Measurements from ENCODE around the gene ZNF282. TPM values are rescaled to one million over a fixed set of nuclear protein-coding genes. Genes with fewer than 3 reads are reported as not detected.
"Not testable (repeated sequence)": the region's sequence is repeated elsewhere in the genome, so short reads cannot be mapped to it uniquely, and the experiment has no call there.

Gene ZNF282
- total RNA-seq, 2 donors from 2014 or later = 59.5 to 161 TPM

DNA sequence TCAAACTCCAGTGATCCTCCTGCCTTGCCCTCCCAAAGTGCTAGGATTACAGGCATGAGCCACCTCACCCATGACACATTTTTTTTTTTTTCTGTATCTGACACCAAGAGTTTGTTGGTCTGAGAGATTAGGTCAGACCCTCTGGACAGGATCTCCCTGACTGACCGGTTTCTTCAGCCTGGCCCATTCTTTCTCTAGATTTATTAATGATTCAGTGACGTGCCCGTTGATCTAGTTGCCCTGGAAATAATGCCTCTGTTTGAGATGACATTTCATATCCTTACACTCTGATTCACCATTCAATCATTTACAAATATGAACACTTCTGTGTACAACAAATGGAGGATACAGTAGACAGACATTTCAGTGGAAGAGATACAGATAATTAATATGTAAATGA, 42.7 kb downstream of the ZNF282 start:
- peak overlapping the region; percentile 21 to 81 for H3K4me3 Mint-ChIP-seq
- peaks cover 15% of the 10 kb centered on the region for H3K27me3 Mint-ChIP-seq (ENCODE audit: low read depth)
- peak overlapping the region; percentile 90 for H3K27ac Mint-ChIP-seq
- peaks cover 12 to 16% of the 10 kb centered on the region in 2 donors for H3K36me3 Mint-ChIP-seq (ENCODE audit: insufficient read depth in 2 of 2)
- peaks cover 0 to 5% of the 10 kb centered on the region in 2 donors for H3K9me3 Mint-ChIP-seq
- DNase-seq (no peak), ATAC-seq (replicated peaks in 1 of 2) (peak in 1 of 2 donors; percentile 6)
- peaks cover 43% of the 10 kb centered on the region for H3K4me1 Mint-ChIP-seq (ENCODE audit: low read depth)

DNA sequence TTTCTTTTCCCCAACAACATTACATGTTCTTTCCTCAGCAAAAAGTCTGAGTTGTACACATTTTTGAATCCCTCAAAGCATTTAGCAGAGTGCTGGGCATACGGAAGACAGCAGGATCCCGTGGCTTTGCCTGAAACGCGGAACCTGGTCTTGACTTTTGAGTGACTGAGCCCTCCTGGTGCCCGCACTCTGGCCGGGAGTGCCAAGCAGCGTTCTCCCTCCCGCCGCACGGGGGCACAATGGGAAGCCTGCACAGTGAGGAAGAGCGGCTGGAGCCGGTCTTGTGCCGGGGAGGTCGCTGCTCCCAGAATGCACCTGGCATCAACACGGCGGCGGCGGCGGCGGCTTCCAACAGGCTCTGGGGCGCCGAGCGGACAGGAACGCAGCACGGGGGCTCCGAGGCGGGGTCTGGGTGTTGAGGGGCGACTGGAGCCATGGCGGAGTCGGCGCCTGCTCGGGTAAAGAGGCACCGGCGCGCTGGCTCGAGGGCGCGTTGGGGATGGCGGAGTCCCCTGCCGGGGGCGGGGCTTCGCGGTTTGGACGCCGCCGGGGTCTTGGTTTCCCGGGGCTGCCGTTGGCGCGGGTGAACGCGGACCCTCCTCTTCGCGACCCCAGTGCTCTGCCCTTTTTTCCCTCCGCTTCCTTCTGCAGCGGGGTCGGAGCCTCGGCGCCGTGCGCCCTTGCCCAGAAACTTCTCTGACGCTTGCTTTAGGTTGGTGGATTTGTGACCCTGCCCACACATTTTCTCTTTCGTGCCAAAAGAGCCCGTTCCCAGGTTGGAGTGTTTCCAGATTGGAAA, 44.2 kb downstream of the ZNF282 start, which contains the start of gene ZNF212:
ZNF212 (plus strand) TSS at position 307 of the 799 bp plus-strand sequence; CDS start at position 435, 128 bp downstream.
- peak within 1 kb of the TSS; percentile 94 for H3K27ac Mint-ChIP-seq
- peak; percentile 92 to 93 for DNase-seq
- peak; percentile 86 to 97 for ATAC-seq (replicated peaks in 1 of 2)
- H3K27me3 Mint-ChIP-seq (ENCODE audit: low read depth) = peaks cover 7% of the 10 kb centered on the region
- peaks cover 47% of the 10 kb centered on the region for H3K4me1 Mint-ChIP-seq (ENCODE audit: low read depth)
- H3K36me3 Mint-ChIP-seq (ENCODE audit: insufficient read depth in 2 of 2) = peaks cover 13 to 20% of the 10 kb centered on the region in 2 donors
- H3K9me3 Mint-ChIP-seq = peaks cover 0 to 5% of the 10 kb centered on the region in 2 donors
- H3K4me3 Mint-ChIP-seq = peak within 1 kb of the TSS; percentile 81 to 93

DNA sequence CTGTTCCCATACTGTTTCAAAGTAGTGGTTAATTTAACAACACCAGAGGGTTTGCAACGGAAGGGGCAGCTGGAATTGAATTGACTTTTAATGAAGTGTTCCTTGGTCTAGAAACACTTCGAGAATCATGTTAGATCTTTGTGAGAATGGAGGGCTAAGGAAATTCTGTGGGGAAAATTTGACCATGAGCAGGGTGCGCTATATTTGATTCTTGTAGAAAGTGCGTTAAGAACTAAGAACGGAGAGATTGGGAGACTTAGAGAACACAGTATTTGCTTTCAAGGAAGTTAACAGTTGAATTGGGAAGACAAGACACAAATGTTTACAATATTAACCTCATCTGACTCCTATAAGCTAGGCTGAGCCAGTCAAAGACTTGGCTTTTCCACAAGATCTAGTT, 45.3 kb downstream of the ZNF282 start:
- peaks cover 14 to 22% of the 10 kb centered on the region in 2 donors for H3K36me3 Mint-ChIP-seq (ENCODE audit: insufficient read depth in 2 of 2)
- peak overlapping the region; percentile 81 to 93 for H3K4me3 Mint-ChIP-seq
- no peak for DNase-seq
- peak overlapping the region; percentile 75 for H3K27ac Mint-ChIP-seq
- peaks cover 57% of the 10 kb centered on the region for H3K4me1 Mint-ChIP-seq (ENCODE audit: low read depth)
- ATAC-seq (replicated peaks in 1 of 2) = no peak
- H3K9me3 Mint-ChIP-seq = peaks cover 0 to 5% of the 10 kb centered on the region in 2 donors
- peaks cover 7% of the 10 kb centered on the region for H3K27me3 Mint-ChIP-seq (ENCODE audit: low read depth)

DNA sequence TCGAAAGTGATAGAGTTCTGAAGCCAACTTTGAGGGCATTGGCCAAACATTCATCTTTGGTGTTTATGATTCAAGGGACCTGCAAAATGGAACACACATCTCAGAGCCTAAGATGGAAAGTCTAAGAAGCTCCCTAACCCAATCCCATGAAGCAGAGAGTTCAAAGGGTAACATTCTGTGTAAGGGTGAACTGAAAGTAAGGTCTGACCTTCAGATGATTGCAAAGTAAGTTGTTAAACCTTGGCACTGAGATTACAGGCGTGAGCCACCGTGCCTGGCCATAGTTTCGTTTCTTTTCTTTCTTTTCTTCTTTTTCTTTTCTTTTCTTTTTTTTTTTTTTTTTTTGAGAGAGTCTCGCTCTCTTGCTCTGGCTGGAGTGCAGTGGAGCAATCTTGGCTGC, 46.4 kb downstream of the ZNF282 start:
- no peak for DNase-seq
- H3K4me3 Mint-ChIP-seq = peak overlapping the region; percentile 81 to 93
- peak overlapping the region; percentile 48 for H3K27ac Mint-ChIP-seq
- ATAC-seq (replicated peaks in 1 of 2) = no peak
- peaks cover 0 to 5% of the 10 kb centered on the region in 2 donors for H3K9me3 Mint-ChIP-seq
- H3K27me3 Mint-ChIP-seq (ENCODE audit: low read depth) = peaks cover 3% of the 10 kb centered on the region
- peaks cover 62% of the 10 kb centered on the region for H3K4me1 Mint-ChIP-seq (ENCODE audit: low read depth)
- H3K36me3 Mint-ChIP-seq (ENCODE audit: insufficient read depth in 2 of 2) = peaks cover 14 to 25% of the 10 kb centered on the region in 2 donors

DNA sequence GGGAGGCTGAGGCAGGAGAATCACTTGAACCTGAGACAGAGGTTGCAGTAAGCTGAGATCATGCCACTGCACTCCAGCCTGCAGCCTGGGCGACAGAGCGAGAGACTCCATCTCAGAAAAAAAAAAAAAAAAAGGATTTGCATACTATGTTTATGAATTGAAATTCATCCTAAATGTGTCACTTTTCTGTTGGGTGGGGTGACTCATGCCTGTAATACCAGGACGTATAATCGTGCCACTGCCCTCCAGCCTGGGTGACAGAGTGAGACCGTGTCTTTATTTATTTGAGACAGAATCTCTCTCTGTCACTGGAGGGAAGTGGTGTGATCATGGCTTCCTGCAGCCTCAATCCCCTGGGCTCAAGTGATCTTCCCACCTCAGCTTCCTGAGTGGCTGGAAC, 49.9 kb downstream of the ZNF282 start:
- Mint-ChIP-seq H3K27me3 (ENCODE audit: low read depth) (no peaks in the 10 kb centered on the region), H3K4me1 (ENCODE audit: low read depth) (peaks cover 73% of the 10 kb centered on the region), H3K36me3 (ENCODE audit: insufficient read depth in 2 of 2) (peaks cover 15 to 27% of the 10 kb centered on the region in 2 donors), H3K4me3 (peak overlapping the region; percentile 67 to 73), H3K9me3 (peaks cover 3 to 5% of the 10 kb centered on the region in 2 donors), H3K27ac (peak overlapping the region; percentile 97)
- peak; percentile 89 to 90 for ATAC-seq (replicated peaks in 1 of 2)
- DNase-seq = peak; percentile 75 to 77

DNA sequence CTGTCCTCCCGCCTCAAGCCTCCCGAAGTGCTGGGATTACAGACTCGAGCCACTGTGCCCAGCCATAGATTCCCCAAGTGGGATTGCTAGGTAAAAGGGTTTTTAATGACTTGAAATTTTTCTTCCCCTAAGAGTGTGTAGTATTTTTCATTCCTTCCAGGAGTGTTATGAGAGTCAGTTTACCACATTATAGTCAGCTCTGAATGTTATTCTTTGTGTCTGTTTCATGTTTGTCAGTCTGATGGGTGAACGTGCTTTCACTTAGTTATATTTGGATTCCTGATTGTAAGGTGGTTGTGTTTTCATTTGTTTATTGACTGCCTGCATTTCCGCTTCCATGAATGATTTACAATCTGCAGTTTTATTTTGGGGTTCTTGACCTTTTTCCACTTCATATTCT, 50.4 kb downstream of the ZNF282 start:
- DNase-seq (no peak), ATAC-seq (replicated peaks in 1 of 2) (peak; percentile 70 to 74)
- H3K36me3 Mint-ChIP-seq (ENCODE audit: insufficient read depth in 2 of 2) = peaks cover 17 to 26% of the 10 kb centered on the region in 2 donors
- H3K4me1 Mint-ChIP-seq (ENCODE audit: low read depth) = peaks cover 69% of the 10 kb centered on the region
- H3K27me3 Mint-ChIP-seq (ENCODE audit: low read depth) = no peaks in the 10 kb centered on the region
- H3K4me3 Mint-ChIP-seq = peak overlapping the region; percentile 67 to 73
- H3K9me3 Mint-ChIP-seq = peaks cover 3 to 5% of the 10 kb centered on the region in 2 donors
- H3K27ac Mint-ChIP-seq = peak overlapping the region; percentile 97

DNA sequence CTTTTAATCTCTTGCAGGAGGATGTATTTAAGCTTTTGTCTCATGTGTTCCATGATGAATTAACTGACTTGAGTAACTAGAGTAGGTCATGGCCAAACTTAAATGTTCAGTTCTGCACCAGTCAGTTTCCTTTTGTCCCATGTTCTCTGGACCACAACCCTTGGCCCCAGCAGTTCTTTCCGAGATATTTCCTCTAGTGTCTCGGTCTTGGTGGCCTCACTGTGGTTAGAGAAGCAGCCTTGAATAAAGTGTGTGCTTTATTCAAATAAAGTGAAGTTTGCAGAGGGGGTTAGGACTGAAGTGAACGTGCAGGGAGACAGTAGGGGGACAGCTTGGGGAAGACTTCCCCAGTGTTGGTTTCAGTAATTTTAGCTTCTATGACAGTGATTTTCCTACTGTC, 53.4 kb downstream of the ZNF282 start:
- DNase-seq (peak in 1 of 2 donors; percentile 20), ATAC-seq (replicated peaks in 1 of 2) (peak; percentile 39 to 43)
- Mint-ChIP-seq H3K27ac (peak overlapping the region; percentile 98), H3K36me3 (ENCODE audit: insufficient read depth in 2 of 2) (peaks cover 10 to 23% of the 10 kb centered on the region in 2 donors), H3K9me3 (peaks cover 2 to 3% of the 10 kb centered on the region in 2 donors), H3K4me3 (peak overlapping the region; percentile 63 to 75), H3K27me3 (ENCODE audit: low read depth) (no peaks in the 10 kb centered on the region), H3K4me1 (ENCODE audit: low read depth) (peaks cover 53% of the 10 kb centered on the region)

DNA sequence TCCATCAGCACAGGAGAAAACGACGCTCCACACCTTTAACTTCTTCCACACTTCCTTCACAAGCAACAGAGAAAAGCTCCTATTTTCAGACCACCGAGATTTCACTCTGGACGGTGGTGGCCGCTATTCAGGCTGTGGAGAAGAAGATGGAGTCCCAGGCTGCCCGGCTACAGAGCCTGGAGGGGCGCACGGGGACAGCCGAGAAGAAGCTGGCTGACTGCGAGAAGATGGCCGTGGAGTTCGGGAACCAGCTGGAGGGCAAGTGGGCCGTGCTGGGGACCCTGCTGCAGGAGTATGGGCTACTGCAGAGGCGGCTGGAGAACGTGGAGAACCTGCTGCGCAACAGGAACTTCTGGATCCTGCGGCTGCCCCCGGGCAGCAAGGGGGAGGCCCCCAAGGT, 54.8 kb downstream of the ZNF282 start:
- Mint-ChIP-seq H3K36me3 (ENCODE audit: insufficient read depth in 2 of 2) (peaks cover 8 to 19% of the 10 kb centered on the region in 2 donors), H3K27ac (peak overlapping the region; percentile 54), H3K4me1 (ENCODE audit: low read depth) (peaks cover 44% of the 10 kb centered on the region)
- not testable (repeated sequence) for H3K4me3 Mint-ChIP-seq; H3K27me3 Mint-ChIP-seq (ENCODE audit: low read depth); ATAC-seq (replicated peaks in 1 of 2); DNase-seq; H3K9me3 Mint-ChIP-seq

DNA sequence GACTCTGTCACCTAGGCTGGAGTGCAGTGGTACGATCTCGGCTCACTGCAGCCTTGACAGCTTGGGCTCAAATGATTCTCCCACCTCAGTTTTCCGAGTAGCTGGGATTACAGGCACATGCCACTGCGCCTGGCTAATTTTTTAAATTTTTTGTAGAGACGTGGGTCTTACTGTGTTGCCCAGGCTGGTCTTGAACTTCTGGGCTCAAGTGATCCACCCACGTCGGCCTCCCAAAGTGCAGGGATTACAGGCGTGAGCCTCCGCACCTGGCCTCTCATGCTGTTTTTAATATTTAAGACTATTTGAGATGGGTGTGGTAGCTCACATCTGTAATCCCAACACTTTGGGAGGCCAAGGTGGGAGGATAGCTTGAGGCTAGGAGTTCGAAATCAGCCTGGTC, 56.2 kb downstream of the ZNF282 start:
- not testable (repeated sequence) for H3K4me3 Mint-ChIP-seq; ATAC-seq (replicated peaks in 1 of 2); H3K27me3 Mint-ChIP-seq (ENCODE audit: low read depth); H3K27ac Mint-ChIP-seq; H3K9me3 Mint-ChIP-seq; DNase-seq
- peaks cover 11 to 19% of the 10 kb centered on the region in 2 donors for H3K36me3 Mint-ChIP-seq (ENCODE audit: insufficient read depth in 2 of 2)
- H3K4me1 Mint-ChIP-seq (ENCODE audit: low read depth) = peaks cover 30% of the 10 kb centered on the region

DNA sequence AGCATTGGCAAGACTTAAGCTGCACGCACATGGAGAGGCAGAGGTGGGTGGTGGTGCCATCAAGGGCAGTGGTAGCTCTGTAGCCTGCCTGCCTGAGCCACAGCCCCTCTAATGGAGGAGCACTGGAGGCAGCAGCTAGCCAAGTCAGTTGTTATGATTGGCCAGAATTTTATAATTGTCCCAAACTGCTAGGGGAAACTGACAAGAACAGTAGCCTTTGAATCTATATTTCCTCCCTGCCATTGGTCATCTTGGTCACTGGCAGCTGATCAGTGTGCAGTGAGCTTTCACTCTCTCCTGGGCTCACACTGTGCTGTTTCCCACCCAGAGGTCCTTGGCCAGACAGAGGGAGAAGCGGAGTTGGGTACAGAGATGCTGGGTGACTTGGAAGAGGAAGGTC, 57.0 kb downstream of the ZNF282 start:
- H3K4me1 Mint-ChIP-seq (ENCODE audit: low read depth) = peaks cover 22% of the 10 kb centered on the region
- ATAC-seq (replicated peaks in 1 of 2) = no peak
- H3K27ac Mint-ChIP-seq = peak overlapping the region; percentile 58

DNA sequence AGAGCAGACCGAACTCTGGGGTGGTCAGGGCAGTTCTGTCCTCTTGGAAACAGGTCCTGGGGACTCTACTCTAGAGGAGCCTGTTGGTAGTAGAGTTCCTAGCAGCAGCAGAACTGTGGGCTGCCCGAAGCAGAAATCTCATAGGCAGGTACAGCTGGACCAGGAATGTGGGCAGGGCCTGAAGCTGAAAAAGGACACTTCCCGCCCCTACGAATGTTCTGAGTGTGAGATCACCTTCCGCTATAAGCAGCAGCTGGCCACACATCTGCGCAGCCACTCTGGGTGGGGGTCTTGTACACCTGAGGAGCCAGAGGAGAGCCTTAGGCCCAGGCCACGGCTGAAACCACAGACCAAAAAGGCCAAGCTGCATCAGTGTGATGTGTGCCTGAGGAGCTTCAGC, 58.3 kb downstream of the ZNF282 start:
- no peak for DNase-seq
- H3K36me3 Mint-ChIP-seq (ENCODE audit: insufficient read depth in 2 of 2) = peaks cover 6 to 15% of the 10 kb centered on the region in 2 donors
- no peak overlapping the region for H3K27ac Mint-ChIP-seq
- H3K4me1 Mint-ChIP-seq (ENCODE audit: low read depth) = peaks cover 9% of the 10 kb centered on the region
- H3K27me3 Mint-ChIP-seq (ENCODE audit: low read depth) = no peaks in the 10 kb centered on the region
- no peak for ATAC-seq (replicated peaks in 1 of 2)
- H3K4me3 Mint-ChIP-seq = no peak overlapping the region
- H3K9me3 Mint-ChIP-seq = no peaks in the 10 kb centered on the region

More for the DNA sequence above, 57.0 kb downstream of the ZNF282 start:
- H3K27me3 Mint-ChIP-seq (ENCODE audit: low read depth) = no peaks in the 10 kb centered on the region
- peaks cover 2 to 3% of the 10 kb centered on the region in 2 donors for H3K9me3 Mint-ChIP-seq
- DNase-seq = no peak
- H3K4me3 Mint-ChIP-seq = no peak overlapping the region
- H3K36me3 Mint-ChIP-seq (ENCODE audit: insufficient read depth in 2 of 2) = peaks cover 11 to 19% of the 10 kb centered on the region in 2 donors

DNA sequence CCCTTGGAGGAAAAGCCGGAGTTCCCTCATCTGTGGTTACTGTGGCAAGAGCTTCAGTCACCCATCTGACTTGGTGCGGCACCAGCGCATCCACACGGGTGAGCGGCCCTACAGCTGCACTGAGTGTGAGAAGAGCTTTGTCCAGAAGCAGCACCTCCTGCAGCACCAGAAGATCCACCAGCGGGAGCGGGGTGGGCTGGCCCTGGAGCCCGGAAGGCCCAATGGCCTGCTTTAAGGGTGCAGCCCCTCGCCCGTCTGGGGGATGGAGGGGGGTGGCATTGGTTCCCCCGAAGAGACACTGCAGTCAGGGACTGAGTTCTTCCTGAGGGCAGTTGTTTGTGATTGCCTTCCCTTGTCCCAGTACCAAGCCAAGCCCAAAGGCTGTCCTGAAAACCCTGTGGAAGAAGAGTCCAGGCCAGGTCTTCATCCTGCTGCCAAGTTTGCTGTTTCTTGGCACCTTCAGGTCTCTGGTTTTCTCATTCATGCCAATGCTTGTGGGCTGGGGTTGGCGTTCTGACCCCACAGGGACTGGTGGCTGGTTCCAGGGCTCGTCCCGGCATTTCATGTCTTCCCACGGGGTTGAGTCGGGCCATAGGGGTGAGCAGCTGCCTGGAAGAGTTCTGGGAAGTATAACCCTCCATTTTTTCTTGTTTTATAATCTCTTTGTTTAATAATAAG, 59.0 kb downstream of the ZNF282 start:
- peaks cover 6 to 15% of the 10 kb centered on the region in 2 donors for H3K36me3 Mint-ChIP-seq (ENCODE audit: insufficient read depth in 2 of 2)
- DNase-seq (no peak), ATAC-seq (replicated peaks in 1 of 2) (no peak)
- no peaks in the 10 kb centered on the region for H3K9me3 Mint-ChIP-seq
- H3K27me3 Mint-ChIP-seq (ENCODE audit: low read depth) = no peaks in the 10 kb centered on the region
- no peak overlapping the region for H3K4me3 Mint-ChIP-seq
- H3K4me1 Mint-ChIP-seq (ENCODE audit: low read depth) = peaks cover 2% of the 10 kb centered on the region
- no peak overlapping the region for H3K27ac Mint-ChIP-seq

DNA sequence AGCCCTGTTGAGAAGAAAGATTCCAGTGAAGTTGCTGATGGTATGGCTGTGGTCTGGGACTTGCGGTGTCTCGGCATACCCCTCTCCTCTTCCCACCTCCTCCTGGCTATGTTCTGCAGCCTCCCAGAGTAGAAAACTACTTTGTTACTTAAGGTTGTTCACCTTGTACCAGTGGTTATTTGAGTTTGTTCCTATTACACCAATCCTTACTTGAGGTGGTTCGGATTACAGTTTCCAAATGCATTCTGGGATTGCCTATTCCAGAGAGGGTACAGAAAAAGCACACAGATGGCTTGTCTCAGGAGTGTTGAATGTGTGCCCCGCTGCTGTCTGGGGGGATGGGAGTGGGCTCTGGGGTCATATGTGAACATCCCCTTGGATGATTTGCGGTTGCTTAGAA, 59.8 kb downstream of the ZNF282 start:
- peaks cover under 1% of the 10 kb centered on the region for H3K4me1 Mint-ChIP-seq (ENCODE audit: low read depth)
- H3K36me3 Mint-ChIP-seq (ENCODE audit: insufficient read depth in 2 of 2) = peaks cover 6 to 14% of the 10 kb centered on the region in 2 donors
- H3K27me3 Mint-ChIP-seq (ENCODE audit: low read depth) = no peaks in the 10 kb centered on the region
- no peak overlapping the region for H3K4me3 Mint-ChIP-seq
- no peaks in the 10 kb centered on the region for H3K9me3 Mint-ChIP-seq
- no peak for DNase-seq
- no peak overlapping the region for H3K27ac Mint-ChIP-seq
- no peak for ATAC-seq (replicated peaks in 1 of 2)

All from activated T-cell treated with anti-CD3 and anti-CD28 coated beads, Interleukin-2, amount 50 U/mL, for 72 hours (primary cell).